ENCODE results near the gene HJURP. TPM values are rescaled to one million over a fixed set of nuclear protein-coding genes. Genes with fewer than 3 reads are reported as not detected.
"Not testable (repeated sequence)": the region's sequence is repeated elsewhere in the genome, so short reads cannot be mapped to it uniquely, and the experiment has no call there.

HJURP gene
- polyA plus RNA-seq (2013, experiment 1 of 4) = 62.5 TPM
- polyA plus RNA-seq (2013, experiment 2 of 4) = 41.0 TPM
- polyA plus RNA-seq (2013, experiment 3 of 4) = 45.1 TPM
- 42.2 TPM for polyA plus RNA-seq (2013, experiment 4 of 4)

GRCh38 chr2:233854241-233854981 is at the start of gene HJURP:
HJURP (minus strand) TSS chr2:233854535; CDS start chr2:233854500, 35 bp downstream.
- peaks cover 15% of the 10 kb centered on the region for H3K36me3 ChIP-seq (ENCODE audit: control insufficient read depth, insufficient read depth, low read length)
- no peaks in the 10 kb centered on the region for H3K27me3 ChIP-seq (ENCODE audit: control insufficient read depth, insufficient read depth, low read length, poor library complexity, severe bottlenecking)
- 1 to 2% methylated on average over 60 of the region's 60 CpGs for WGBS, 2 experiments
- no peaks in the 10 kb centered on the region for H3K9me3 ChIP-seq (ENCODE audit: control insufficient read depth, low read length)
- peak within 1 kb of the TSS; percentile 94 for H3K4me3 ChIP-seq (ENCODE audit: insufficient read depth, low read depth, low read length)
- no peak within 1 kb of the TSS for H3K27ac ChIP-seq (ENCODE audit: insufficient read depth, low read depth, low read length, poor library complexity, severe bottlenecking)
- peaks cover 12% of the 10 kb centered on the region for H3K4me1 ChIP-seq (ENCODE audit: control insufficient read depth, insufficient read depth, low read length)

- no peaks in the 10 kb centered on the region for H3K4me1 ChIP-seq (ENCODE audit: control insufficient read depth, insufficient read depth, low read length)
- no peak overlapping the region for H3K27ac ChIP-seq (ENCODE audit: insufficient read depth, low read depth, low read length, poor library complexity, severe bottlenecking)
- no peaks in the 10 kb centered on the region for H3K27me3 ChIP-seq (ENCODE audit: control insufficient read depth, insufficient read depth, low read length, poor library complexity, severe bottlenecking)
- WGBS, 2 experiments = 90 to 96% methylated on average over 4 of the region's 4 CpGs
- no peaks in the 10 kb centered on the region for H3K36me3 ChIP-seq (ENCODE audit: control insufficient read depth, insufficient read depth, low read length)
- no peaks in the 10 kb centered on the region for H3K9me3 ChIP-seq (ENCODE audit: control insufficient read depth, low read length)
- H3K4me3 ChIP-seq (ENCODE audit: insufficient read depth, low read depth, low read length) = no peak overlapping the region
Observed at GRCh38 chr2:233901884-233902283, 47.5 kb upstream of the HJURP start.

DNA sequence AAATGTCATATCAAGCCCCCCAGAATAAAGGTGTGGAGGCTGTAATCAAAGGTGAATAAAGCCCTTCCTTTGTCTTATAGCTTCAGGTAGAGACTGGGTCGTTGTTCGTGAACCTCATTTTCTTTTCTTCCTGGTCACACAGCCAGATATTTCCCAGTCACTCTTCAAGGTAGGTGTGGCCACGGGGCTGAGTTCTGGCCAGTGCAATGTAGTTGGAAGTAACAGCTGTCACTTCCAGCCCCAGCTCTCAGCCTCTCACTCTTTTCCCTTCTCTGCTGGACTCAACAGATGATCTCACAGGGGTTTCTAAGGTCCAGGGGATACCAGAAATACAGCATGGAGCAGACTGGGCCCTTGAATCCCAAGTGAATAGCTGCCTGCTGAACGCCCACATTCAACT is 47.0 kb upstream of the HJURP start:
- Histone ChIP-seq H3K36me3 (ENCODE audit: control insufficient read depth, insufficient read depth, low read length) (no peaks in the 10 kb centered on the region), H3K4me3 (ENCODE audit: insufficient read depth, low read depth, low read length) (no peak overlapping the region), H3K9me3 (ENCODE audit: control insufficient read depth, low read length) (no peaks in the 10 kb centered on the region), H3K27me3 (ENCODE audit: control insufficient read depth, insufficient read depth, low read length, poor library complexity, severe bottlenecking) (no peaks in the 10 kb centered on the region), H3K27ac (ENCODE audit: insufficient read depth, low read depth, low read length, poor library complexity, severe bottlenecking) (no peak overlapping the region), H3K4me1 (ENCODE audit: control insufficient read depth, insufficient read depth, low read length) (no peaks in the 10 kb centered on the region)
- 84 to 85% methylated on average over 4 of the region's 4 CpGs for WGBS, 2 experiments

GRCh38 chr2:233896253-233896652 is 41.9 kb upstream of the HJURP start:
- not testable (repeated sequence) for H3K27me3 ChIP-seq (ENCODE audit: control insufficient read depth, insufficient read depth, low read length, poor library complexity, severe bottlenecking); H3K9me3 ChIP-seq (ENCODE audit: control insufficient read depth, low read length); H3K4me1 ChIP-seq (ENCODE audit: control insufficient read depth, insufficient read depth, low read length); H3K27ac ChIP-seq (ENCODE audit: insufficient read depth, low read depth, low read length, poor library complexity, severe bottlenecking); H3K4me3 ChIP-seq (ENCODE audit: insufficient read depth, low read depth, low read length); H3K36me3 ChIP-seq (ENCODE audit: control insufficient read depth, insufficient read depth, low read length)
- 89 to 92% methylated on average over 2 of the region's 2 CpGs for WGBS, 2 experiments

DNA sequence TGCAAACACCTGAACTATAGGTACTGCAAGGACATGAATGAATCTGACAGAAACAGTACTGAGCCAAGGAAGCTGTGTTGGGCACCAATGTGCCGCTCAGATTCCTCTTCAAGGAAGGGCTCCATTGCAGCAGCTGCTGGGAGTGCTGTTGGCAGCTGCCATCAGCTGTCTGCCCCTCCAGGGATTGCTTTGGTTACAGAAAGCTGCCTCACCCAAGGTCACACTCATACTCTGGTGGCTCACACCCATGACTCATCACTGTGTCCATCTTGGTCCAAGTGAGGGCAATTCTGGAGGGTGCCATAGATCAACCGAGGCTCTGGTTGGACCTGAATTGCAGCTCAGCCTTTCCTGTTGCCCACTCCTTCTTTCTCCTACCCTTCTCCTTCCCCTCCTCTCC is 38.5 kb upstream of the HJURP start:
- Histone ChIP-seq H3K27ac (ENCODE audit: insufficient read depth, low read depth, low read length, poor library complexity, severe bottlenecking) (no peak overlapping the region), H3K4me1 (ENCODE audit: control insufficient read depth, insufficient read depth, low read length) (no peaks in the 10 kb centered on the region), H3K9me3 (ENCODE audit: control insufficient read depth, low read length) (no peaks in the 10 kb centered on the region), H3K27me3 (ENCODE audit: control insufficient read depth, insufficient read depth, low read length, poor library complexity, severe bottlenecking) (no peaks in the 10 kb centered on the region), H3K4me3 (ENCODE audit: insufficient read depth, low read depth, low read length) (no peak overlapping the region), H3K36me3 (ENCODE audit: control insufficient read depth, insufficient read depth, low read length) (no peaks in the 10 kb centered on the region)
- WGBS, 2 experiments = 91 to 93% methylated on average over 2 of the region's 2 CpGs

DNA sequence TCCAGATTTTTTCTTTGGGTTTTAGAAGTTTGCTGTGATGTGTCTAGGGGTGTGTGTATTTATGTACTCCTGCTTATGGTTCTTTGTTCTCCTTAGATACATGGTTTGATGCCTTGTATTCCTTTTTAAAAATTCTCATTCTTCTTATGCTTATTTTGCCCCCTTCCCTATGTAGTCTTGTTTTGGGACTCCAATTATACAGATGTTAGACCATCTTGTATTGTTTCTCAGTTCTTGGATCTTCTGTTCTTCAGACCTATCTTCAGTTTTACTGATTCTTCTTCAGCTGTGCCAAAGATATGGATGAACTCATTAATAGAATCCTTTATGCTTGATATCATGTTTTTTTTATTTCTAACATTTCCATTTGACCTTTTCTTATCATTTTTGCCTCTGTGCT is 28.0 kb upstream of the HJURP start:
- H3K27me3 ChIP-seq (ENCODE audit: control insufficient read depth, insufficient read depth, low read length, poor library complexity, severe bottlenecking) = peaks cover 6% of the 10 kb centered on the region
- H3K4me1 ChIP-seq (ENCODE audit: control insufficient read depth, insufficient read depth, low read length) = no peaks in the 10 kb centered on the region
- no peak overlapping the region for H3K27ac ChIP-seq (ENCODE audit: insufficient read depth, low read depth, low read length, poor library complexity, severe bottlenecking)
- H3K4me3 ChIP-seq (ENCODE audit: insufficient read depth, low read depth, low read length) = no peak overlapping the region
- H3K9me3 ChIP-seq (ENCODE audit: control insufficient read depth, low read length) = peaks cover 3% of the 10 kb centered on the region
- no peaks in the 10 kb centered on the region for H3K36me3 ChIP-seq (ENCODE audit: control insufficient read depth, insufficient read depth, low read length)

DNA sequence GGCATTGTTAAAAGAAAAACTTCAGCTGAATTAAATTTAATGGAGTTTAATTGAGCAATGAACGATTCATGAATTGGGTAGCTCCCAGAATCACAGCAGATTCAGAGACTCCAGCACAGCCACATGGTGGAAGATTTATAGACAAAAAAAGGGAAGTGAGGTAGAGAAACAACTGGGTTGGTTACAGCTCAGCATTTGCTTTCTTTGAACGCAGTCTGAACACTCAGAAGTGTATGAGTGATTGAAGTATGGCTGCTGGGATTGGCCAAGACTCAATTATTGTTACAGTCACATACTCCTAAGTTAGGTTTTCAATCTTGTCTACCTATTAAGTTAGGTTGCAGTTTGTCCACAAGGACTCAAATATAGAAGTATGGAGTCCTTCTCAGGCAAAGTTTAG is 17.8 kb upstream of the HJURP start:
- not testable (repeated sequence) for H3K36me3 ChIP-seq (ENCODE audit: control insufficient read depth, insufficient read depth, low read length); H3K27ac ChIP-seq (ENCODE audit: insufficient read depth, low read depth, low read length, poor library complexity, severe bottlenecking); H3K4me3 ChIP-seq (ENCODE audit: insufficient read depth, low read depth, low read length); H3K9me3 ChIP-seq (ENCODE audit: control insufficient read depth, low read length); H3K4me1 ChIP-seq (ENCODE audit: control insufficient read depth, insufficient read depth, low read length)
- WGBS, 2 experiments = 84 to 86% methylated on average over 2 of the region's 2 CpGs
- peaks cover 28% of the 10 kb centered on the region for H3K27me3 ChIP-seq (ENCODE audit: control insufficient read depth, insufficient read depth, low read length, poor library complexity, severe bottlenecking)

- 88 to 91% methylated on average over 3 of the region's 4 CpGs for WGBS, 2 experiments
- H3K9me3 ChIP-seq (ENCODE audit: control insufficient read depth, low read length) = no peaks in the 10 kb centered on the region
- peaks cover 28% of the 10 kb centered on the region for H3K27me3 ChIP-seq (ENCODE audit: control insufficient read depth, insufficient read depth, low read length, poor library complexity, severe bottlenecking)
- H3K27ac ChIP-seq (ENCODE audit: insufficient read depth, low read depth, low read length, poor library complexity, severe bottlenecking) = no peak overlapping the region
- no peaks in the 10 kb centered on the region for H3K36me3 ChIP-seq (ENCODE audit: control insufficient read depth, insufficient read depth, low read length)
- no peak overlapping the region for H3K4me3 ChIP-seq (ENCODE audit: insufficient read depth, low read depth, low read length)
- no peaks in the 10 kb centered on the region for H3K4me1 ChIP-seq (ENCODE audit: control insufficient read depth, insufficient read depth, low read length)
Observed at GRCh38 chr2:233871432-233871831, 17.1 kb upstream of the HJURP start.

DNA sequence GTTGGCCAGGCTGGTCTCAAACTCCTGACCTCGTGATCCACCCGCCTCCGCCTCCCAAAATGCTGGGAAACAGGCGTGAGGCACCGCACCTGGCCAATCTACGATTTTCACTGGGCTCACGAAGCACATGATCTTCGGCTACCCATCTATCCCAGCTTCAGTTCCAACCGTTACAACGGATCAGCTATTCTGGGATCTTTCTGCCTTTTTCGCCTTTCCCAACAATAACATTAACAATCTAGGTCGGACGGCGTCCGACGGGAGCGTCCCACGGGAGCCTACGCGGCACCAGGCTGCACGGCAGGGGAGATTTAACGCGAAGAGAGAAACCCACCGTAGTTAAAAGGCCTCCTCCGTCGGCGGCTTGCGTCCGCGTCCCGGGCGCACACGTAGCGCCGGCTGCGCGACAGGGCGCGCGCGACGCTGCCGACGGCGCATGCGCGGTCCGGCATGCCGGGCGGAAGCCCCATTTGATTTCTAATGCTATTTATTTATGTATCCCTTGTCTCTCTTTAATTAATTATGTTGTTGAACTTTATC is 13.7 kb upstream of the HJURP start, which contains the start of gene MSL3B:
TSS of gene MSL3B (minus strand) at position 394 of the 540 bp plus-strand sequence.
- Histone ChIP-seq H3K9me3 (ENCODE audit: control insufficient read depth, low read length) (no peaks in the 10 kb centered on the region), H3K36me3 (ENCODE audit: control insufficient read depth, insufficient read depth, low read length) (no peaks in the 10 kb centered on the region), H3K27me3 (ENCODE audit: control insufficient read depth, insufficient read depth, low read length, poor library complexity, severe bottlenecking) (peaks cover 20% of the 10 kb centered on the region), H3K27ac (ENCODE audit: insufficient read depth, low read depth, low read length, poor library complexity, severe bottlenecking) (no peak within 1 kb of the TSS), H3K4me3 (ENCODE audit: insufficient read depth, low read depth, low read length) (peak within 1 kb of the TSS; percentile 53), H3K4me1 (ENCODE audit: control insufficient read depth, insufficient read depth, low read length) (no peaks in the 10 kb centered on the region)
- 17 to 20% methylated on average over 50 of the region's 50 CpGs for WGBS, 2 experiments

DNA sequence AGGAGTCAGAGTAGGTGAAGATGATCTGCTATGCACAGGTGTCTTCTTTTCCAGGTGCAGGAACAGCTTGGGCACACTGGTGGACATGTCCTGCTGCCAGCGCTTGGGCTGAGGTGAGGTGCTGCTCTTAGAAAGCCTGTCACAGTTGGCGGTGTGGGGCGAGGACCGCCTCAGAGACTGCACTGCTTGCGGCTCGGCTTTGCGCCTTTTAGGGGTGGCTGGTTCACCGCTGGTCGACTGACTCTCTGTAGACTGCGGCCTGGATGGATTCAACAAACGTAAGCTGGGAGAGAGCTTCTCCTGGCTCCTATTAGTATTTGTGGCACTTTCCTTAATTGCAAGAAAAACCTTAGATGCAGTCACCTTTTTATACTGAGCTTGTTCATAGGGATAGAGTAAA is 12.1 kb upstream of the HJURP start:
- 96% methylated on average over 11 of the region's 11 CpGs for WGBS, 2 experiments
- no peak overlapping the region for H3K27ac ChIP-seq (ENCODE audit: insufficient read depth, low read depth, low read length, poor library complexity, severe bottlenecking)

More for the DNA sequence above, 12.1 kb upstream of the HJURP start:
- no peaks in the 10 kb centered on the region for H3K36me3 ChIP-seq (ENCODE audit: control insufficient read depth, insufficient read depth, low read length)
- H3K27me3 ChIP-seq (ENCODE audit: control insufficient read depth, insufficient read depth, low read length, poor library complexity, severe bottlenecking) = peaks cover 9% of the 10 kb centered on the region
- H3K4me3 ChIP-seq (ENCODE audit: insufficient read depth, low read depth, low read length) = no peak overlapping the region
- H3K4me1 ChIP-seq (ENCODE audit: control insufficient read depth, insufficient read depth, low read length) = no peaks in the 10 kb centered on the region
- H3K9me3 ChIP-seq (ENCODE audit: control insufficient read depth, low read length) = no peaks in the 10 kb centered on the region

Measured in ectodermal cell (in vitro differentiated cells).